K562 (cell line): ENCODE data around the gene FOXR1. TPM values are rescaled to one million over a fixed set of nuclear protein-coding genes. Genes with fewer than 3 reads are reported as not detected.

Source experiments
- HDAC6 ChIP-seq: IDR thresholded peaks from 2 replicates; pipeline ENCODE4 v1.6.1; 2012; ENCODE audit warnings: low read depth, mild to moderate bottlenecking, control low read depth, inconsistent platforms, low read length, moderate library complexity
- HNRNPUL1 ChIP-seq: fragments of 200-400 bp; formaldehyde crosslinking; IDR thresholded peaks from 2 replicates; pipeline ENCODE4 v1.6.1; 2017; ENCODE audit warnings: low read length
- MGA ChIP-seq: fragments of 450-650 bp; IDR thresholded peaks from 2 replicates; pipeline ENCODE4 v1.6.1; 2016; ENCODE audit warnings: mild to moderate bottlenecking, moderate library complexity
- PML ChIP-seq: IDR thresholded peaks from 2 replicates; pipeline ENCODE4 v1.6.1; 2012; ENCODE audit warnings: low read length, inconsistent platforms
- RCOR1 ChIP-seq, 2 experiments: IDR thresholded peaks; 2 replicates each; pipeline ENCODE4 v1.6.1; 2012; ENCODE audit warnings: low read depth in 2 of 2, low read length in 2 of 2, borderline replicate concordance in 1 of 2, improper control_type of control experiment in 1 of 2
- TAF1 ChIP-seq: IDR thresholded peaks from 2 replicates; pipeline ENCODE4 v1.6.1; 2011; ENCODE audit warnings: mild to moderate bottlenecking, low read length, moderate library complexity; ENCODE audit not compliant: insufficient read depth, control insufficient read depth, severe bottlenecking; ENCODE audit errors: extremely low read depth
- ZFX ChIP-seq: sonication (generic); formaldehyde crosslinking; IDR thresholded peaks from 2 replicates; pipeline ENCODE4 v1.8.0; 2022; ENCODE audit warnings: mild to moderate bottlenecking, missing genetic modification reagents, moderate library complexity
- ZNF76 ChIP-seq: fragments of 250-450 bp; sonication (Bioruptor Pico); IDR thresholded peaks from 2 replicates; pipeline ENCODE4 v1.4.0; 2020; ENCODE audit warnings: mild to moderate bottlenecking, moderate library complexity, borderline replicate concordance
- polyA plus RNA-seq, 8 experiments: library from polyadenylated mRNA; depleted of rRNA in 4 of 8; stranded (reverse) in 5 of 8; unstranded in 3 of 8; fragments of >200 nt; fragmentation: Nextera tagmentation in 2 of 8; fragmentation: Illumina TruSeq in 1 of 8; extraction: Ambion mirVana in 2 of 8; extraction: Trizol in 1 of 8; gene quantifications; 2 replicates each; pipeline versions ENCODE4 v1.2.1 to v1.2.3, GENCODE V29; 2011 to 2014; ENCODE audit warnings: inconsistent platforms in 1 of 8, missing spikeins in 1 of 8
- total RNA-seq, 7 experiments: library from RNA; depleted of rRNA in 6 of 7; stranded (reverse); fragments of >200 nt in 6 of 7; fragmentation: Illumina TruSeq in 2 of 7; extraction: Trizol in 2 of 7; gene quantifications; 2 replicates each; pipeline versions ENCODE4 v1.2.1 to v1.2.3, GENCODE V29; 2011 to 2021; ENCODE audit warnings: low replicate concordance in 1 of 7
- TF ChIP-seq, protein P1 (sequence below): fragments of 250-450 bp; sonication (Bioruptor Pico); IDR thresholded peaks from 2 replicates; pipeline ENCODE4 v1.9.0; 2021; ENCODE audit warnings: mild to moderate bottlenecking, inconsistent platforms

Gene FOXR1
- total and polyA plus RNA-seq, 9 of the 15 experiments (the other 6 are each of a cell fraction or from before 2014, with no cell fraction given) = not detected

GRCh38 chr11:118997627-118998387 lies 26.2 kb downstream of the FOXR1 start, which contains the start of gene CENATAC (continued):
- TF ChIP-seq, protein P1, sequence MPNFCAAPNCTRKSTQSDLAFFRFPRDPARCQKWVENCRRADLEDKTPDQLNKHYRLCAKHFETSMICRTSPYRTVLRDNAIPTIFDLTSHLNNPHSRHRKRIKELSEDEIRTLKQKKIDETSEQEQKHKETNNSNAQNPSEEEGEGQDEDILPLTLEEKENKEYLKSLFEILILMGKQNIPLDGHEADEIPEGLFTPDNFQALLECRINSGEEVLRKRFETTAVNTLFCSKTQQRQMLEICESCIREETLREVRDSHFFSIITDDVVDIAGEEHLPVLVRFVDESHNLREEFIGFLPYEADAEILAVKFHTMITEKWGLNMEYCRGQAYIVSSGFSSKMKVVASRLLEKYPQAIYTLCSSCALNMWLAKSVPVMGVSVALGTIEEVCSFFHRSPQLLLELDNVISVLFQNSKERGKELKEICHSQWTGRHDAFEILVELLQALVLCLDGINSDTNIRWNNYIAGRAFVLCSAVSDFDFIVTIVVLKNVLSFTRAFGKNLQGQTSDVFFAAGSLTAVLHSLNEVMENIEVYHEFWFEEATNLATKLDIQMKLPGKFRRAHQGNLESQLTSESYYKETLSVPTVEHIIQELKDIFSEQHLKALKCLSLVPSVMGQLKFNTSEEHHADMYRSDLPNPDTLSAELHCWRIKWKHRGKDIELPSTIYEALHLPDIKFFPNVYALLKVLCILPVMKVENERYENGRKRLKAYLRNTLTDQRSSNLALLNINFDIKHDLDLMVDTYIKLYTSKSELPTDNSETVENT = peak; percentile 4; the same call in 1 of the 2 replicates
- TF ChIP-seq HDAC6 = no peak
- 0 out of 2 replicates have a peak, but pooled peaks have one; percentile 49 for TF ChIP-seq ZNF76 (CRISPR knock-in tag)
- peak; percentile 48 for TF ChIP-seq TAF1
- no peak for TF ChIP-seq HNRNPUL1
- TF ChIP-seq ZFX = peak; percentile 95
- peak in 1 of 2 experiments; percentile 71; a peak in 1 of 4 replicates for TF ChIP-seq RCOR1 (IDR thresholded peaks at IDR 0.05; ENCODE audit: borderline replicate concordance in 1 of 2, low read depth in 2 of 2, low read length in 2 of 2)
- peak; percentile 95 for TF ChIP-seq MGA
- TF ChIP-seq PML = peak; percentile 67; the same call in 1 of the 2 replicates
